Neural cell (in vitro differentiated cells): ENCODE results near the gene TBC1D25. TPM values are rescaled to one million over a fixed set of nuclear protein-coding genes. Genes with fewer than 3 reads are reported as not detected.

ENCODE experiments used
- H2AFZ ChIP-seq: fragments of 200-600, 300-800 bp; sonication (generic), shearing (Covaris generic); 2 replicates; pipeline ENCODE4 v1.6.0; 2014; ENCODE audit warnings: low read depth, mild to moderate bottlenecking, antibody characterized with exemption, low read length, moderate library complexity
- H3F3A ChIP-seq: fragments of 200-600 bp; shearing (Covaris generic); 2 replicates; pipeline ENCODE4 v1.6.1; 2016; ENCODE audit warnings: mild to moderate bottlenecking, moderate library complexity, mixed read lengths, antibody characterized with exemption, low read length; ENCODE audit not compliant: insufficient read depth, poor library complexity, severe bottlenecking
- H3K27ac ChIP-seq: fragments of 200-600, 300-800 bp; sonication (generic), shearing (Covaris generic); 2 replicates; pipeline ENCODE4 v1.5.1; 2014; ENCODE audit warnings: mild to moderate bottlenecking, low read length, moderate library complexity
- H3K27me3 ChIP-seq: fragments of 300-800, 200-600 bp; sonication (generic), shearing (Covaris generic); 2 replicates; pipeline ENCODE4 v1.6.0; 2014; ENCODE audit warnings: mild to moderate bottlenecking, low read depth, low read length, moderate library complexity; ENCODE audit not compliant: insufficient read depth
- H3K36me3 ChIP-seq: fragments of 300-800, 200-600 bp; sonication (generic), shearing (Covaris generic); 2 replicates; pipeline ENCODE4 v1.5.1; 2014; ENCODE audit warnings: mild to moderate bottlenecking, antibody characterized with exemption, low read length, moderate library complexity; ENCODE audit not compliant: insufficient read depth
- H3K4me2 ChIP-seq: fragments of 300-800, 200-600 bp; sonication (generic), shearing (Covaris generic); 2 replicates; pipeline ENCODE4 v1.6.0; 2014; ENCODE audit warnings: mild to moderate bottlenecking, low read length
- H3K4me3 ChIP-seq: fragments of 300-800, 200-600 bp; sonication (generic), shearing (Covaris generic); 2 replicates; pipeline ENCODE4 v1.5.1; 2014; ENCODE audit warnings: mild to moderate bottlenecking, low read length, moderate library complexity
- H3K79me2 ChIP-seq: fragments of 200-600 bp; shearing (Covaris generic); replicated peaks from 2 replicates; pipeline ENCODE4 v1.6.0; 2014; ENCODE audit warnings: mild to moderate bottlenecking, low read length, moderate library complexity; ENCODE audit not compliant: insufficient read depth
- H3K9ac ChIP-seq: fragments of 300-800, 200-600 bp; sonication (generic), shearing (Covaris generic); 2 replicates; pipeline ENCODE4 v1.6.1; 2016; ENCODE audit warnings: mild to moderate bottlenecking, low read length, mixed read lengths
- H3K9me2 ChIP-seq: fragments of 200-600 bp; shearing (Covaris generic); 2 replicates; pipeline ENCODE4 v1.6.1; 2016; ENCODE audit warnings: mild to moderate bottlenecking, low read length, mixed read lengths; ENCODE audit not compliant: insufficient read depth
- H3K9me3 ChIP-seq: fragments of 200-600, 300-800 bp; sonication (generic), shearing (Covaris generic); 2 replicates; pipeline ENCODE4 v1.6.1; 2016; ENCODE audit warnings: mild to moderate bottlenecking, mixed run types, low read length, moderate library complexity, mixed read lengths
- H4K20me1 ChIP-seq: fragments of 200-600 bp; shearing (Covaris generic); 2 replicates; pipeline ENCODE4 v1.6.1; 2016; ENCODE audit warnings: mild to moderate bottlenecking, mixed run types; ENCODE audit not compliant: insufficient read depth
- CTCF ChIP-seq: fragments of 450-650 bp; IDR thresholded peaks from 2 replicates; pipeline ENCODE4 v1.5.1; 2014; ENCODE audit warnings: antibody characterized with exemption, mild to moderate bottlenecking, moderate library complexity; ENCODE audit not compliant: poor library complexity, severe bottlenecking
- EP300 ChIP-seq: fragments of 450-650 bp; conservative IDR thresholded peaks from 2 replicates; pipeline ENCODE4 v1.6.1; 2014; ENCODE audit warnings: antibody characterized with exemption, mild to moderate bottlenecking, moderate library complexity; ENCODE audit not compliant: poor library complexity, severe bottlenecking
- EZH2 ChIP-seq: fragments of 200-600, 300-800 bp; shearing (Covaris generic), sonication (generic); IDR thresholded peaks from 2 replicates; pipeline ENCODE4 v1.6.1; 2014; ENCODE audit warnings: antibody characterized with exemption, low read length, borderline replicate concordance, mild to moderate bottlenecking; ENCODE audit not compliant: insufficient read depth, poor library complexity, severe bottlenecking
- MXI1 ChIP-seq: fragments of 450-650 bp; conservative IDR thresholded peaks from 2 replicates; pipeline ENCODE4 v1.6.1; 2014; ENCODE audit warnings: antibody characterized with exemption, mild to moderate bottlenecking; ENCODE audit not compliant: poor library complexity, severe bottlenecking
- POLR2AphosphoS5 ChIP-seq: IDR thresholded peaks from 2 replicates; pipeline ENCODE4 v1.6.1; 2012
- RAD21 ChIP-seq: fragments of 450-650 bp; conservative IDR thresholded peaks from 2 replicates; pipeline ENCODE4 v1.6.1; 2014; ENCODE audit warnings: antibody characterized with exemption, mild to moderate bottlenecking, moderate library complexity
- SMC3 ChIP-seq: fragments of 450-650 bp; conservative IDR thresholded peaks from 2 replicates; pipeline ENCODE4 v1.6.1; 2014; ENCODE audit warnings: antibody characterized with exemption, mild to moderate bottlenecking, moderate library complexity; ENCODE audit not compliant: poor library complexity
- TAF1 ChIP-seq: IDR thresholded peaks from 2 replicates; pipeline ENCODE4 v1.6.1; 2012; ENCODE audit warnings: low read depth
- polyA plus RNA-seq: library from polyadenylated mRNA; depleted of rRNA; stranded (reverse); fragments of >200 nt; gene quantifications from 2 replicates; pipeline ENCODE4 v1.2.3, GENCODE V29; 2014
- TF ChIP-seq, protein P1 (sequence below): IDR thresholded peaks from 2 replicates; pipeline ENCODE4 v1.6.1; 2012; ENCODE audit warnings: borderline replicate concordance

TBC1D25 gene
- polyA plus RNA-seq, 1 donor from 2014 or later, result 4.5 TPM

GRCh38 chrX:48592971-48593370 is 53.5 kb downstream of the TBC1D25 start:
- H3K27me3 ChIP-seq, result no peaks in the 10 kb centered on the region
- H3K9ac ChIP-seq, result no peak overlapping the region
- H3K27ac ChIP-seq, result no peak overlapping the region
- H3K36me3 ChIP-seq, result no peaks in the 10 kb centered on the region
- no peaks in the 10 kb centered on the region for H3K9me2 ChIP-seq
- no peak overlapping the region for H2AFZ ChIP-seq
- H3K9me3 ChIP-seq, result no peaks in the 10 kb centered on the region
- H3F3A ChIP-seq, result no peaks in the 10 kb centered on the region
- TF ChIP-seq MXI1 (no peak), TAF1 (no peak), SMC3 (no peak), EP300 (no peak), CTCF (no peak), EZH2 (no peak), RAD21 (no peak), POLR2AphosphoS5 (no peak)
- TF ChIP-seq, protein P1, sequence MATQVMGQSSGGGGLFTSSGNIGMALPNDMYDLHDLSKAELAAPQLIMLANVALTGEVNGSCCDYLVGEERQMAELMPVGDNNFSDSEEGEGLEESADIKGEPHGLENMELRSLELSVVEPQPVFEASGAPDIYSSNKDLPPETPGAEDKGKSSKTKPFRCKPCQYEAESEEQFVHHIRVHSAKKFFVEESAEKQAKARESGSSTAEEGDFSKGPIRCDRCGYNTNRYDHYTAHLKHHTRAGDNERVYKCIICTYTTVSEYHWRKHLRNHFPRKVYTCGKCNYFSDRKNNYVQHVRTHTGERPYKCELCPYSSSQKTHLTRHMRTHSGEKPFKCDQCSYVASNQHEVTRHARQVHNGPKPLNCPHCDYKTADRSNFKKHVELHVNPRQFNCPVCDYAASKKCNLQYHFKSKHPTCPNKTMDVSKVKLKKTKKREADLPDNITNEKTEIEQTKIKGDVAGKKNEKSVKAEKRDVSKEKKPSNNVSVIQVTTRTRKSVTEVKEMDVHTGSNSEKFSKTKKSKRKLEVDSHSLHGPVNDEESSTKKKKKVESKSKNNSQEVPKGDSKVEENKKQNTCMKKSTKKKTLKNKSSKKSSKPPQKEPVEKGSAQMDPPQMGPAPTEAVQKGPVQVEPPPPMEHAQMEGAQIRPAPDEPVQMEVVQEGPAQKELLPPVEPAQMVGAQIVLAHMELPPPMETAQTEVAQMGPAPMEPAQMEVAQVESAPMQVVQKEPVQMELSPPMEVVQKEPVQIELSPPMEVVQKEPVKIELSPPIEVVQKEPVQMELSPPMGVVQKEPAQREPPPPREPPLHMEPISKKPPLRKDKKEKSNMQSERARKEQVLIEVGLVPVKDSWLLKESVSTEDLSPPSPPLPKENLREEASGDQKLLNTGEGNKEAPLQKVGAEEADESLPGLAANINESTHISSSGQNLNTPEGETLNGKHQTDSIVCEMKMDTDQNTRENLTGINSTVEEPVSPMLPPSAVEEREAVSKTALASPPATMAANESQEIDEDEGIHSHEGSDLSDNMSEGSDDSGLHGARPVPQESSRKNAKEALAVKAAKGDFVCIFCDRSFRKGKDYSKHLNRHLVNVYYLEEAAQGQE, result no peak
- no peaks in the 10 kb centered on the region for H4K20me1 ChIP-seq
- H3K4me2 ChIP-seq, result no peak overlapping the region
- no peaks in the 10 kb centered on the region for H3K79me2 ChIP-seq
- H3K4me3 ChIP-seq, result no peak overlapping the region

GRCh38 chrX:48595929-48596328 is 56.4 kb downstream of the TBC1D25 start:
- Histone ChIP-seq H3K4me2 (no peak overlapping the region), H3K9me2 (no peaks in the 10 kb centered on the region), H3K79me2 (no peaks in the 10 kb centered on the region), H3K27me3 (no peaks in the 10 kb centered on the region), H3K9ac (no peak overlapping the region), H4K20me1 (no peaks in the 10 kb centered on the region), H2AFZ (no peak overlapping the region), H3K36me3 (no peaks in the 10 kb centered on the region), H3K4me3 (no peak overlapping the region), H3K9me3 (no peaks in the 10 kb centered on the region), H3K27ac (no peak overlapping the region), H3F3A (no peaks in the 10 kb centered on the region)
- TF ChIP-seq POLR2AphosphoS5, result no peak
- TF ChIP-seq EZH2, result no peak
- TF ChIP-seq CTCF, result no peak
- TF ChIP-seq, protein P1, result no peak
- no peak for TF ChIP-seq SMC3
- TF ChIP-seq MXI1, result no peak
- TF ChIP-seq EP300, result no peak
- TF ChIP-seq TAF1, result no peak
- no peak for TF ChIP-seq RAD21
